H1 (cell line): ENCODE data around the gene TLE3. TPM values are rescaled to one million over a fixed set of nuclear protein-coding genes. Genes with fewer than 3 reads are reported as not detected.

Experiments used
- CBX8 ChIP-seq: fragments of 300-800, 300-1000 bp; sonication (generic); IDR thresholded peaks from 2 replicates; pipeline ENCODE4 v1.7.1; 2016; ENCODE audit warnings: low read depth, low read length, borderline replicate concordance
- FOSL1 ChIP-seq: IDR thresholded peaks from 2 replicates; pipeline ENCODE4 v1.6.1; 2011; ENCODE audit warnings: mild to moderate bottlenecking, low read depth, low read length, moderate library complexity; ENCODE audit not compliant: insufficient read depth
- RAD21 ChIP-seq, 2 experiments: IDR thresholded peaks in 1 of 2; conservative IDR thresholded peaks in 1 of 2; 2 replicates each; pipeline ENCODE4 v1.6.1; 2011; ENCODE audit warnings: low read depth in 2 of 2, low read length in 2 of 2, improper control_type of control experiment in 1 of 2, inconsistent platforms in 1 of 2, mild to moderate bottlenecking in 1 of 2, moderate library complexity in 1 of 2
- SIRT6 ChIP-seq: IDR thresholded peaks from one replicate; pipeline ENCODE4 v1.7.1; 2012; ENCODE audit warnings: low read length, inconsistent platforms
- SP4 ChIP-seq: IDR thresholded peaks from 2 replicates; pipeline ENCODE4 v1.6.1; 2012; ENCODE audit warnings: low read length, inconsistent platforms
- polyA plus RNA-seq, 7 experiments: library from polyadenylated mRNA; depleted of rRNA in 3 of 7; stranded (reverse) in 5 of 7; unstranded in 2 of 7; fragments of >200 nt in 5 of 7; fragments of 200-250 nt in 2 of 7; gene quantifications; 1 replicate in 5 of 7; 2 replicates in 1 of 7; 4 replicates in 1 of 7; pipeline versions ENCODE4 v1.2.1 to v1.2.3, GENCODE V29; 2011 to 2013; ENCODE audit warnings: missing spikeins in 2 of 7, mixed read lengths in 2 of 7
- total RNA-seq: library from RNA; stranded (reverse); fragmentation: NEBNext Ultra II Directional; extraction: Animal tissue kit (Norgen Biotek cat#: 25700); gene quantifications from 2 replicates; pipeline ENCODE4 v1.2.1, GENCODE V29; 2021
- TF ChIP-seq, protein P1 (sequence below): fragments of 300-600 bp; sonication (generic); IDR thresholded peaks from 2 replicates; pipeline ENCODE4 v1.7.1; 2012; ENCODE audit warnings: low read length, moderate library complexity, mild to moderate bottlenecking, inconsistent platforms; ENCODE audit not compliant: insufficient replicate concordance

TLE3 gene
- total and polyA plus RNA-seq, 2 of the 8 experiments (the other 6 are each of a cell fraction or from before 2014, with no cell fraction given): 25.1 to 61.2 TPM

DNA sequence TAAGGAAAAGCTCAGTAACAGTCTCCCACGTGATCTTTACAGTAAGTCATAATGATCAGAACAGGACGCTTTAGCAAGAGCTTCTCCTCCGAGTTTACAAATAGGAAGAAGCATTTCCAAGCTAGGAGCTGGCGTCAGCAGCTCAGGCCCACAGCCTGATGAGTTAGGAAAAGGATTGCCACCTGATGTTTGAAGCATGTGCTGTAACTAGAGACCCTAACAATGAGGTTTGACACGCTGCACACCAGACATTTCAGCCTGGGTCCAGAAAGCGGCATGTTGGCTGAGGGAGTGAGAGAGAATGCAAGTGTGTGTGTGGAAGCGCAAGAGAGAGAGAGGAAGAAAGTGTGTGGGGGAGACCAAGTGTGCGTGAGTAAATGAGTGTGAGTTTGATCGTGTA, 47.3 kb downstream of the TLE3 start (continued):
- TF ChIP-seq, protein P1, sequence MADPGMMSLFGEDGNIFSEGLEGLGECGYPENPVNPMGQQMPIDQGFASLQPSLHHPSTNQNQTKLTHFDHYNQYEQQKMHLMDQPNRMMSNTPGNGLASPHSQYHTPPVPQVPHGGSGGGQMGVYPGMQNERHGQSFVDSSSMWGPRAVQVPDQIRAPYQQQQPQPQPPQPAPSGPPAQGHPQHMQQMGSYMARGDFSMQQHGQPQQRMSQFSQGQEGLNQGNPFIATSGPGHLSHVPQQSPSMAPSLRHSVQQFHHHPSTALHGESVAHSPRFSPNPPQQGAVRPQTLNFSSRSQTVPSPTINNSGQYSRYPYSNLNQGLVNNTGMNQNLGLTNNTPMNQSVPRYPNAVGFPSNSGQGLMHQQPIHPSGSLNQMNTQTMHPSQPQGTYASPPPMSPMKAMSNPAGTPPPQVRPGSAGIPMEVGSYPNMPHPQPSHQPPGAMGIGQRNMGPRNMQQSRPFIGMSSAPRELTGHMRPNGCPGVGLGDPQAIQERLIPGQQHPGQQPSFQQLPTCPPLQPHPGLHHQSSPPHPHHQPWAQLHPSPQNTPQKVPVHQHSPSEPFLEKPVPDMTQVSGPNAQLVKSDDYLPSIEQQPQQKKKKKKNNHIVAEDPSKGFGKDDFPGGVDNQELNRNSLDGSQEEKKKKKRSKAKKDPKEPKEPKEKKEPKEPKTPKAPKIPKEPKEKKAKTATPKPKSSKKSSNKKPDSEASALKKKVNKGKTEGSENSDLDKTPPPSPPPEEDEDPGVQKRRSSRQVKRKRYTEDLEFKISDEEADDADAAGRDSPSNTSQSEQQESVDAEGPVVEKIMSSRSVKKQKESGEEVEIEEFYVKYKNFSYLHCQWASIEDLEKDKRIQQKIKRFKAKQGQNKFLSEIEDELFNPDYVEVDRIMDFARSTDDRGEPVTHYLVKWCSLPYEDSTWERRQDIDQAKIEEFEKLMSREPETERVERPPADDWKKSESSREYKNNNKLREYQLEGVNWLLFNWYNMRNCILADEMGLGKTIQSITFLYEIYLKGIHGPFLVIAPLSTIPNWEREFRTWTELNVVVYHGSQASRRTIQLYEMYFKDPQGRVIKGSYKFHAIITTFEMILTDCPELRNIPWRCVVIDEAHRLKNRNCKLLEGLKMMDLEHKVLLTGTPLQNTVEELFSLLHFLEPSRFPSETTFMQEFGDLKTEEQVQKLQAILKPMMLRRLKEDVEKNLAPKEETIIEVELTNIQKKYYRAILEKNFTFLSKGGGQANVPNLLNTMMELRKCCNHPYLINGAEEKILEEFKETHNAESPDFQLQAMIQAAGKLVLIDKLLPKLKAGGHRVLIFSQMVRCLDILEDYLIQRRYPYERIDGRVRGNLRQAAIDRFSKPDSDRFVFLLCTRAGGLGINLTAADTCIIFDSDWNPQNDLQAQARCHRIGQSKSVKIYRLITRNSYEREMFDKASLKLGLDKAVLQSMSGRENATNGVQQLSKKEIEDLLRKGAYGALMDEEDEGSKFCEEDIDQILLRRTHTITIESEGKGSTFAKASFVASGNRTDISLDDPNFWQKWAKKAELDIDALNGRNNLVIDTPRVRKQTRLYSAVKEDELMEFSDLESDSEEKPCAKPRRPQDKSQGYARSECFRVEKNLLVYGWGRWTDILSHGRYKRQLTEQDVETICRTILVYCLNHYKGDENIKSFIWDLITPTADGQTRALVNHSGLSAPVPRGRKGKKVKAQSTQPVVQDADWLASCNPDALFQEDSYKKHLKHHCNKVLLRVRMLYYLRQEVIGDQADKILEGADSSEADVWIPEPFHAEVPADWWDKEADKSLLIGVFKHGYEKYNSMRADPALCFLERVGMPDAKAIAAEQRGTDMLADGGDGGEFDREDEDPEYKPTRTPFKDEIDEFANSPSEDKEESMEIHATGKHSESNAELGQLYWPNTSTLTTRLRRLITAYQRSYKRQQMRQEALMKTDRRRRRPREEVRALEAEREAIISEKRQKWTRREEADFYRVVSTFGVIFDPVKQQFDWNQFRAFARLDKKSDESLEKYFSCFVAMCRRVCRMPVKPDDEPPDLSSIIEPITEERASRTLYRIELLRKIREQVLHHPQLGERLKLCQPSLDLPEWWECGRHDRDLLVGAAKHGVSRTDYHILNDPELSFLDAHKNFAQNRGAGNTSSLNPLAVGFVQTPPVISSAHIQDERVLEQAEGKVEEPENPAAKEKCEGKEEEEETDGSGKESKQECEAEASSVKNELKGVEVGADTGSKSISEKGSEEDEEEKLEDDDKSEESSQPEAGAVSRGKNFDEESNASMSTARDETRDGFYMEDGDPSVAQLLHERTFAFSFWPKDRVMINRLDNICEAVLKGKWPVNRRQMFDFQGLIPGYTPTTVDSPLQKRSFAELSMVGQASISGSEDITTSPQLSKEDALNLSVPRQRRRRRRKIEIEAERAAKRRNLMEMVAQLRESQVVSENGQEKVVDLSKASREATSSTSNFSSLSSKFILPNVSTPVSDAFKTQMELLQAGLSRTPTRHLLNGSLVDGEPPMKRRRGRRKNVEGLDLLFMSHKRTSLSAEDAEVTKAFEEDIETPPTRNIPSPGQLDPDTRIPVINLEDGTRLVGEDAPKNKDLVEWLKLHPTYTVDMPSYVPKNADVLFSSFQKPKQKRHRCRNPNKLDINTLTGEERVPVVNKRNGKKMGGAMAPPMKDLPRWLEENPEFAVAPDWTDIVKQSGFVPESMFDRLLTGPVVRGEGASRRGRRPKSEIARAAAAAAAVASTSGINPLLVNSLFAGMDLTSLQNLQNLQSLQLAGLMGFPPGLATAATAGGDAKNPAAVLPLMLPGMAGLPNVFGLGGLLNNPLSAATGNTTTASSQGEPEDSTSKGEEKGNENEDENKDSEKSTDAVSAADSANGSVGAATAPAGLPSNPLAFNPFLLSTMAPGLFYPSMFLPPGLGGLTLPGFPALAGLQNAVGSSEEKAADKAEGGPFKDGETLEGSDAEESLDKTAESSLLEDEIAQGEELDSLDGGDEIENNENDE: no peak
- TF ChIP-seq SIRT6 (no peak), RAD21 (IDR thresholded peaks at IDR 0.05 in 1 of 2, conservative IDR thresholded peaks at IDR 0.05 in 1 of 2; ENCODE audit: low read depth in 2 of 2, low read length in 2 of 2) (no peak), SP4 (no peak), FOSL1 (no peak), CBX8 (no peak)
